ENCODE data around the gene GARNL3. TPM values are rescaled to one million over a fixed set of nuclear protein-coding genes. Genes with fewer than 3 reads are reported as not detected.

GARNL3 gene
- total RNA-seq, 1 experiment from 2014 or later, result 2.8 TPM

GRCh38 chr9:127390563-127390962 lies 126.0 kb downstream of the GARNL3 start:
- Mint-ChIP-seq H3K4me1 (ENCODE audit: low read depth, unreplicated experiment) (peaks cover 26% of the 10 kb centered on the region), H3K4me3 (ENCODE audit: low read depth, unreplicated experiment) (no peak overlapping the region), H3K9me3 (ENCODE audit: low read depth, unreplicated experiment) (no peaks in the 10 kb centered on the region), H3K36me3 (ENCODE audit: insufficient read depth, unreplicated experiment) (no peaks in the 10 kb centered on the region), H3K27ac (ENCODE audit: unreplicated experiment) (no peak overlapping the region), H3K27me3 (ENCODE audit: unreplicated experiment) (peaks cover 21% of the 10 kb centered on the region)
- CTCF ChIA-PET, result no interaction called here
- no peak for TF ChIP-seq CTCF (IDR thresholded peaks at IDR 0.05; ENCODE audit: unreplicated experiment)
- no TSS peak for BruUV-seq (replicated peaks)
- peak; percentile 16 for DNase-seq
- intact Hi-C loops (cut with micrococcal nuclease; ENCODE audit: unreplicated experiment), result no loop called here

- intact Hi-C loops (cut with micrococcal nuclease; ENCODE audit: unreplicated experiment), result no loop called here
- peaks cover 31% of the 10 kb centered on the region for H3K4me1 Mint-ChIP-seq (ENCODE audit: low read depth, unreplicated experiment)
- DNase-seq, result no peak
- no peak overlapping the region for H3K27ac Mint-ChIP-seq (ENCODE audit: unreplicated experiment)
- H3K27me3 Mint-ChIP-seq (ENCODE audit: unreplicated experiment), result peaks cover 13% of the 10 kb centered on the region
- no peaks in the 10 kb centered on the region for H3K9me3 Mint-ChIP-seq (ENCODE audit: low read depth, unreplicated experiment)
- no peak overlapping the region for H3K4me3 Mint-ChIP-seq (ENCODE audit: low read depth, unreplicated experiment)
- no TSS peak for BruUV-seq (replicated peaks)
- no peak for TF ChIP-seq CTCF (IDR thresholded peaks at IDR 0.05; ENCODE audit: unreplicated experiment)
- no peaks in the 10 kb centered on the region for H3K36me3 Mint-ChIP-seq (ENCODE audit: insufficient read depth, unreplicated experiment)
- CTCF ChIA-PET, result no interaction called here
These were observed 127.6 kb downstream of the GARNL3 start for GRCh38 chr9:127392166-127392565.

GRCh38 chr9:127392976-127393375 lies 128.4 kb downstream of the GARNL3 start:
- Mint-ChIP-seq H3K36me3 (ENCODE audit: insufficient read depth, unreplicated experiment) (peaks cover 2% of the 10 kb centered on the region), H3K27ac (ENCODE audit: unreplicated experiment) (no peak overlapping the region)
- no TSS peak for BruUV-seq (replicated peaks)

GRCh38 chr9:127393645-127394044 lies 129.1 kb downstream of the GARNL3 start:
- peaks cover 7% of the 10 kb centered on the region for H3K36me3 Mint-ChIP-seq (ENCODE audit: insufficient read depth, unreplicated experiment)
- H3K4me3 Mint-ChIP-seq (ENCODE audit: low read depth, unreplicated experiment), result no peak overlapping the region
- peaks cover 13% of the 10 kb centered on the region for H3K27me3 Mint-ChIP-seq (ENCODE audit: unreplicated experiment)
- CTCF ChIA-PET, result no interaction called here
- no peaks in the 10 kb centered on the region for H3K9me3 Mint-ChIP-seq (ENCODE audit: low read depth, unreplicated experiment)
- H3K4me1 Mint-ChIP-seq (ENCODE audit: low read depth, unreplicated experiment), result peaks cover 24% of the 10 kb centered on the region
- intact Hi-C loops (cut with micrococcal nuclease; ENCODE audit: unreplicated experiment), result no loop called here
- no TSS peak for BruUV-seq (replicated peaks)
- H3K27ac Mint-ChIP-seq (ENCODE audit: unreplicated experiment), result no peak overlapping the region
- no peak for DNase-seq
- no peak for TF ChIP-seq CTCF (IDR thresholded peaks at IDR 0.05; ENCODE audit: unreplicated experiment)

More at GRCh38 chr9:127392976-127393375, 128.4 kb downstream of the GARNL3 start:
- no peak overlapping the region for H3K4me3 Mint-ChIP-seq (ENCODE audit: low read depth, unreplicated experiment)
- intact Hi-C loops (cut with micrococcal nuclease; ENCODE audit: unreplicated experiment), result no loop called here
- peaks cover 30% of the 10 kb centered on the region for H3K4me1 Mint-ChIP-seq (ENCODE audit: low read depth, unreplicated experiment)
- no peak for TF ChIP-seq CTCF (IDR thresholded peaks at IDR 0.05; ENCODE audit: unreplicated experiment)
- no peaks in the 10 kb centered on the region for H3K9me3 Mint-ChIP-seq (ENCODE audit: low read depth, unreplicated experiment)
- no peak for DNase-seq
- peaks cover 13% of the 10 kb centered on the region for H3K27me3 Mint-ChIP-seq (ENCODE audit: unreplicated experiment)
- CTCF ChIA-PET, result no interaction called here
